ENCODE results near the gene TFF3.

Gene TFF3

GRCh38 chr21:42286416-42286815, 28.8 kb downstream of the TFF3 start:
- DNase-seq, result no peak

- DNase-seq, result no peak
Measured at GRCh38 chr21:42285569-42286245, 29.5 kb downstream of the TFF3 start.

GRCh38 chr21:42282715-42283114, 32.5 kb downstream of the TFF3 start:
- no peak for DNase-seq

- no peak for DNase-seq
Measured at GRCh38 chr21:42282021-42282420, 33.2 kb downstream of the TFF3 start.

GRCh38 chr21:42281181-42281680, 34.0 kb downstream of the TFF3 start:
- DNase-seq, result no peak

GRCh38 chr21:42280356-42281180, 34.6 kb downstream of the TFF3 start:
- DNase-seq, result no peak

- DNase-seq, result no peak
Measured at GRCh38 chr21:42279888-42280287, 35.3 kb downstream of the TFF3 start.

GRCh38 chr21:42279341-42279871, 35.8 kb downstream of the TFF3 start:
- no peak for DNase-seq

- no peak for DNase-seq
Measured at GRCh38 chr21:42278451-42279149, 36.6 kb downstream of the TFF3 start.

GRCh38 chr21:42277593-42277992, 37.6 kb downstream of the TFF3 start:
- DNase-seq, result no peak

GRCh38 chr21:42276526-42277154, 38.6 kb downstream of the TFF3 start:
- DNase-seq, result no peak

- no peak for DNase-seq
Measured at GRCh38 chr21:42276076-42276475, 39.1 kb downstream of the TFF3 start.

- no peak for DNase-seq
Measured at GRCh38 chr21:42272984-42273600, 42.1 kb downstream of the TFF3 start.

- no peak for DNase-seq
Measured at GRCh38 chr21:42272109-42272962, 42.9 kb downstream of the TFF3 start.

- no peak for DNase-seq
Measured at GRCh38 chr21:42271065-42271464, 44.1 kb downstream of the TFF3 start.

- DNase-seq, result no peak
Measured at GRCh38 chr21:42269386-42269785, 45.8 kb downstream of the TFF3 start.

GRCh38 chr21:42266971-42267556, 48.1 kb downstream of the TFF3 start:
- DNase-seq, result peak; percentile 24

GRCh38 chr21:42265231-42265812, 49.9 kb downstream of the TFF3 start:
- DNase-seq, result no peak

GRCh38 chr21:42264245-42265195, 50.7 kb downstream of the TFF3 start:
- no peak for DNase-seq
